ENCODE measurements around the gene PRICKLE2. TPM values are rescaled to one million over a fixed set of nuclear protein-coding genes. Genes with fewer than 3 reads are reported as not detected.

Gene PRICKLE2
- total and polyA plus RNA-seq, 2 donors (not counting 3 experiments of a cell fraction or from before 2014, with no cell fraction given), result 3.0 to 7.1 TPM

DNA sequence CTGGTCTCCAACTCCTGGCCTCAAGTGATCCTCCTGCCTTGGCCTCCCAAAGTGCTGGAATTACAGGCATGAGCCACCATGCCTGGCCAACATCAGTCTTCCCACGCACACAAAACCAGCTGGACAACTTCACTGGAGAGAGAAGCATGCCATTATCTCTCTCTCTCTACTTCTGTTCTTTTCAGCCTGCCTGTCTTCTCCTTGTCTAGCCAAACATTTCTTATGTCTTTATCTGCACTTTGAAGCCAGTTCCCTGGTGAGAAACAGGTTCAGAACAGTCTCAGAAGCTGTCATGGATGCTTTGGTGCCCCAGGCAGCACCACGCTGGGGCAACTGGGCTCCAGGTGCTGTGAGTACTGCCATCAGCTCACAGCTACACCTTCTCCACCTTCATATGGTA lies 79.8 kb downstream of the PRICKLE2 start:
- Histone ChIP-seq H3K4me1 (ENCODE audit: control insufficient read depth, extremely low read depth, insufficient read depth, low read length) (no peaks in the 10 kb centered on the region), H4K20me1 (replicated peaks; ENCODE audit: control insufficient read depth, extremely low read depth, insufficient read depth, low read length) (no peaks in the 10 kb centered on the region), H3K36me3 (ENCODE audit: control insufficient read depth in 2 of 2, extremely low read depth in 1 of 2, insufficient read depth in 2 of 2, low read length in 2 of 2) (peaks cover 0 to 13% of the 10 kb centered on the region in 2 experiments), H2AFZ (ENCODE audit: low read depth, low read length) (no peak overlapping the region), H3K9me1 (replicated peaks; ENCODE audit: control insufficient read depth, extremely low read depth, insufficient read depth, low read length) (no peaks in the 10 kb centered on the region), H3K9ac (replicated peaks; ENCODE audit: extremely low read depth, insufficient read depth, low read length) (no peak overlapping the region), H3K4me2 (ENCODE audit: insufficient read depth, low read length) (no peak overlapping the region), H3K27ac (ENCODE audit: insufficient read depth, low read depth, low read length) (no peak overlapping the region), H3K9me3 (replicated peaks; ENCODE audit: control insufficient read depth, insufficient read depth, low read length) (no peaks in the 10 kb centered on the region), H3K79me2 (ENCODE audit: control insufficient read depth, insufficient read depth, low read length) (no peaks in the 10 kb centered on the region), H3K4me3 (replicated peaks in 1 of 3; ENCODE audit: insufficient read depth in 1 of 3, low read depth in 1 of 3, low read length in 3 of 3) (no peak overlapping the region), H3K27me3 (ENCODE audit: control insufficient read depth in 2 of 2, insufficient read depth in 2 of 2, low read length in 2 of 2) (no peaks in the 10 kb centered on the region)
- POLR2A ChIA-PET, result no interaction called here
- dilution Hi-C loops (cut with MboI; ENCODE audit: extremely low pct_ligation_motif_present, low sequenced_read_pairs) (no loop called here), intact Hi-C loops (cut with micrococcal nuclease) (no loop called here)
- DNase-seq (ENCODE audit: low read depth, low spot score) (no peak), FAIRE-seq (no peak)
- TF ChIP-seq POLR2A (IDR thresholded peaks at IDR 0.05; ENCODE audit: low read depth, low read length) (no peak), JUN (IDR thresholded peaks at IDR 0.05; ENCODE audit: borderline replicate concordance, insufficient read depth, insufficient read length, low read depth) (no peak), MYC (IDR thresholded peaks at IDR 0.05; ENCODE audit: low read depth, low read length) (no peak), FOS (IDR thresholded peaks at IDR 0.05; ENCODE audit: borderline replicate concordance, insufficient read depth, low read length) (no peak), EZH2 (IDR thresholded peaks at IDR 0.05; ENCODE audit: borderline replicate concordance, low read depth, low read length, severe bottlenecking) (no peak), GATA2 (IDR thresholded peaks at IDR 0.05; ENCODE audit: insufficient read depth, insufficient read length, low read depth, low read length) (no peak), POLR2AphosphoS5 (IDR thresholded peaks at IDR 0.05; ENCODE audit: insufficient read depth, low read depth, low read length) (no peak)
- TF ChIP-seq, protein P1, sequence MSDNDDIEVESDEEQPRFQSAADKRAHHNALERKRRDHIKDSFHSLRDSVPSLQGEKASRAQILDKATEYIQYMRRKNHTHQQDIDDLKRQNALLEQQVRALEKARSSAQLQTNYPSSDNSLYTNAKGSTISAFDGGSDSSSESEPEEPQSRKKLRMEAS (IDR thresholded peaks at IDR 0.05; ENCODE audit: insufficient read depth, insufficient read length), result no peak
- TF ChIP-seq, protein P2, sequence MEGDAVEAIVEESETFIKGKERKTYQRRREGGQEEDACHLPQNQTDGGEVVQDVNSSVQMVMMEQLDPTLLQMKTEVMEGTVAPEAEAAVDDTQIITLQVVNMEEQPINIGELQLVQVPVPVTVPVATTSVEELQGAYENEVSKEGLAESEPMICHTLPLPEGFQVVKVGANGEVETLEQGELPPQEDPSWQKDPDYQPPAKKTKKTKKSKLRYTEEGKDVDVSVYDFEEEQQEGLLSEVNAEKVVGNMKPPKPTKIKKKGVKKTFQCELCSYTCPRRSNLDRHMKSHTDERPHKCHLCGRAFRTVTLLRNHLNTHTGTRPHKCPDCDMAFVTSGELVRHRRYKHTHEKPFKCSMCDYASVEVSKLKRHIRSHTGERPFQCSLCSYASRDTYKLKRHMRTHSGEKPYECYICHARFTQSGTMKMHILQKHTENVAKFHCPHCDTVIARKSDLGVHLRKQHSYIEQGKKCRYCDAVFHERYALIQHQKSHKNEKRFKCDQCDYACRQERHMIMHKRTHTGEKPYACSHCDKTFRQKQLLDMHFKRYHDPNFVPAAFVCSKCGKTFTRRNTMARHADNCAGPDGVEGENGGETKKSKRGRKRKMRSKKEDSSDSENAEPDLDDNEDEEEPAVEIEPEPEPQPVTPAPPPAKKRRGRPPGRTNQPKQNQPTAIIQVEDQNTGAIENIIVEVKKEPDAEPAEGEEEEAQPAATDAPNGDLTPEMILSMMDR (IDR thresholded peaks at IDR 0.05; ENCODE audit: extremely low read depth in 1 of 2, insufficient read depth in 1 of 2, low read depth in 1 of 2, low read length in 2 of 2), result no peak
- CTCF ChIA-PET, result no interaction called here
- BruUV-seq (replicated peaks), result no TSS peak
